GM21529 (cell line): ENCODE data around the gene TBR1.

Source experiments
- ATAC-seq: cut with Tn5 transposase; IDR thresholded peaks from one replicate; pipeline ENCODE4 v1.9.1; 2021; ENCODE audit not compliant: unreplicated experiment

Gene TBR1

GRCh38 chr2:161414042-161415033 lies 1.8 kb upstream of the TBR1 start:
- peak; percentile 44 for ATAC-seq

- ATAC-seq, result no peak
Observed at GRCh38 chr2:161415034-161415986, 787 bp upstream of the TBR1 start.

GRCh38 chr2:161416708-161417437 lies 776 bp downstream of the TBR1 start:
- ATAC-seq, result no peak

GRCh38 chr2:161417438-161418274 lies 1.6 kb downstream of the TBR1 start:
- no peak for ATAC-seq

- ATAC-seq, result no peak
Observed at GRCh38 chr2:161418275-161418714, 2.2 kb downstream of the TBR1 start.

GRCh38 chr2:161418715-161419637 lies 2.9 kb downstream of the TBR1 start:
- ATAC-seq, result no peak

GRCh38 chr2:161419638-161420190 lies 3.6 kb downstream of the TBR1 start:
- no peak for ATAC-seq

- no peak for ATAC-seq
Observed at GRCh38 chr2:161420406-161421074, 4.4 kb downstream of the TBR1 start.

- no peak for ATAC-seq
Observed at GRCh38 chr2:161421686-161422085, 5.6 kb downstream of the TBR1 start.

- no peak for ATAC-seq
Observed at GRCh38 chr2:161422816-161423403, 6.8 kb downstream of the TBR1 start.

GRCh38 chr2:161423421-161424393 lies 7.6 kb downstream of the TBR1 start:
- ATAC-seq, result no peak

GRCh38 chr2:161424394-161424769 lies 8.3 kb downstream of the TBR1 start:
- no peak for ATAC-seq

GRCh38 chr2:161424891-161425727 lies 9.0 kb downstream of the TBR1 start:
- no peak for ATAC-seq

- ATAC-seq, result no peak
Observed at GRCh38 chr2:161425728-161426454, 9.8 kb downstream of the TBR1 start.

GRCh38 chr2:161426455-161426921 lies 10.4 kb downstream of the TBR1 start:
- ATAC-seq, result no peak
